Raji (cell line): ENCODE results near the gene PTCHD1.

Experiments
- POLR2A ChIP-seq: IDR thresholded peaks from 2 replicates; pipeline ENCODE4 v1.6.1; 2011; ENCODE audit warnings: low read depth, low read length, control low read depth; ENCODE audit not compliant: insufficient read depth

PTCHD1 gene

GRCh38 chrX:23381099-23382087, 46.7 kb downstream of the PTCHD1 start:
- TF ChIP-seq POLR2A: no peak

- no peak for TF ChIP-seq POLR2A
These were observed 47.9 kb downstream of the PTCHD1 start for GRCh38 chrX:23382572-23382971.

- no peak for TF ChIP-seq POLR2A
These were observed 48.8 kb downstream of the PTCHD1 start for GRCh38 chrX:23383411-23383810.

GRCh38 chrX:23385242-23385641, 50.6 kb downstream of the PTCHD1 start:
- no peak for TF ChIP-seq POLR2A

GRCh38 chrX:23386260-23386659, 51.6 kb downstream of the PTCHD1 start:
- no peak for TF ChIP-seq POLR2A

- TF ChIP-seq POLR2A: no peak
These were observed 52.1 kb downstream of the PTCHD1 start for GRCh38 chrX:23386726-23387125.

- TF ChIP-seq POLR2A: no peak
These were observed 53.0 kb downstream of the PTCHD1 start for GRCh38 chrX:23387550-23388184.

- TF ChIP-seq POLR2A: no peak
These were observed 54.6 kb downstream of the PTCHD1 start for GRCh38 chrX:23389196-23389792.

GRCh38 chrX:23390979-23391378, 56.3 kb downstream of the PTCHD1 start:
- TF ChIP-seq POLR2A: no peak

GRCh38 chrX:23392195-23392594, 57.5 kb downstream of the PTCHD1 start:
- TF ChIP-seq POLR2A: no peak

- TF ChIP-seq POLR2A: no peak
These were observed 59.8 kb downstream of the PTCHD1 start for GRCh38 chrX:23394421-23394820.

- no peak for TF ChIP-seq POLR2A
These were observed 61.6 kb downstream of the PTCHD1 start for GRCh38 chrX:23396263-23396662.

GRCh38 chrX:23398570-23398969, 63.9 kb downstream of the PTCHD1 start:
- no peak for TF ChIP-seq POLR2A

- TF ChIP-seq POLR2A: no peak
These were observed 69.2 kb downstream of the PTCHD1 start for GRCh38 chrX:23403849-23404248.

- no peak for TF ChIP-seq POLR2A
These were observed 88.3 kb downstream of the PTCHD1 start for GRCh38 chrX:23422912-23423311.
